Adrenal gland (tissue), 5 donors: Measurements from ENCODE around the gene CIB1.

Experiments used
- CTCF ChIP-seq, 6 experiments: fragments of 450-650 bp in 4 of 6; fragments of 200-600 bp in 2 of 6; sonication (generic) in 1 of 6; IDR thresholded peaks; 1 replicate in 5 of 6; 2 replicates in 1 of 6; pipeline versions ENCODE4 v1.5.1 to v1.8.0; 2016 to 2021; ENCODE audit warnings: antibody characterized with exemption in 6 of 6, mild to moderate bottlenecking in 2 of 6, moderate library complexity in 1 of 6
- POLR2A ChIP-seq, 2 donors: fragments of 450-650 bp; IDR thresholded peaks; one replicate each; pipeline ENCODE4 v1.6.1; 2017; ENCODE audit warnings: antibody characterized with exemption in 2 of 2, mild to moderate bottlenecking in 2 of 2, moderate library complexity in 1 of 2
- donor health status: DM: no; HTN: no; CAD: no.

DNA sequence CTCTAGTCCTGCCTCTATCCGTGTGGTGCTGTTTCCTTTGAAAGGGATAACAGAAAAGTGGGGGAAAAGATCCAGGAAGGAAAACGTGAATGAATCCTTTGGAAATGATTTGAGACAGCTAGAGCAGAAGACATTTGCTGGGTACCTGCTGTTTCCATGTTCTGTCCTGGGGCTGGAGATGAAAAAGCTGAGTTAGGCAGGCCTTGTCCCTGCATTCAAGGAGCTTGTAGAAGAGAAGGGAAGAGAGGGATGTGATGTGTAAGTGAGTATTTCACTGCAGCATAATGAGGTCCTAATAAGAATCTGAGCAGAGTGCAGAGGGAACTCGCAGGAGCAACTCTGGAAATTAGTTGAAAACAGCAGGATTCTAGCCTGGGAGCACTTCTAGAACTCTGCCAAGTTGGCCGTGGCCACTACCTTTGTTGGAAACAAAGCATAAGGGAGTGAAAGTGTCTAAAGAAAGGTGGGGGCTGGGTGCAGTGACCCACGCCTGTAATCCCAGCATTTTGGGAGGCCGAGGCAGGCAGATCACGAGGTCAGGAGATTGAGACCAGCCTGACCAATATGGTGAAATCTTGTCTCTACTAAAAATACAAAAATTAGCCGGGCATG lies 46.4 kb downstream of the CIB1 start:
- TF ChIP-seq CTCF (IDR thresholded peaks at IDR 0.05) (no peak), POLR2A (IDR thresholded peaks at IDR 0.05) (no peak)
